ENCODE results near the gene NINL. TPM values are rescaled to one million over a fixed set of nuclear protein-coding genes. Genes with fewer than 3 reads are reported as not detected.
A peak's percentile ranks its signal among the peaks of the same experiment; 100 is the strongest.

NINL gene
- total RNA-seq, 1 donor from 2014 or later, result 47.0 TPM

- Mint-ChIP-seq H3K27me3 (no peaks in the 10 kb centered on the region), H3K36me3 (peaks cover 29% of the 10 kb centered on the region), H3K9me3 (no peaks in the 10 kb centered on the region), H3K4me1 (ENCODE audit: unreplicated experiment) (peaks cover 4% of the 10 kb centered on the region), H3K4me3 (no peak overlapping the region), H3K27ac (peak overlapping the region; percentile 70)
- TF ChIP-seq CTCF (conservative IDR thresholded peaks at IDR 0.05), result peak; percentile 67
- DNase-seq (ENCODE audit: extremely low spot score, unreplicated experiment), result no peak
These were observed 115.3 kb downstream of the NINL start for GRCh38 chr20:25470045-25470444.

GRCh38 chr20:25469558-25469957, 115.8 kb downstream of the NINL start:
- Mint-ChIP-seq H3K27me3 (no peaks in the 10 kb centered on the region), H3K27ac (peak overlapping the region; percentile 70), H3K36me3 (peaks cover 29% of the 10 kb centered on the region), H3K4me3 (no peak overlapping the region), H3K4me1 (ENCODE audit: unreplicated experiment) (peaks cover 4% of the 10 kb centered on the region), H3K9me3 (no peaks in the 10 kb centered on the region)
- no peak for TF ChIP-seq CTCF (conservative IDR thresholded peaks at IDR 0.05)
- DNase-seq (ENCODE audit: extremely low spot score, unreplicated experiment), result no peak

GRCh38 chr20:25468126-25469075, 116.9 kb downstream of the NINL start:
- Mint-ChIP-seq H3K4me3 (no peak overlapping the region), H3K4me1 (ENCODE audit: unreplicated experiment) (peaks cover 4% of the 10 kb centered on the region), H3K36me3 (peaks cover 31% of the 10 kb centered on the region), H3K27ac (no peak overlapping the region), H3K9me3 (no peaks in the 10 kb centered on the region), H3K27me3 (no peaks in the 10 kb centered on the region)
- TF ChIP-seq CTCF (conservative IDR thresholded peaks at IDR 0.05), result no peak
- DNase-seq (ENCODE audit: extremely low spot score, unreplicated experiment), result no peak

DNA sequence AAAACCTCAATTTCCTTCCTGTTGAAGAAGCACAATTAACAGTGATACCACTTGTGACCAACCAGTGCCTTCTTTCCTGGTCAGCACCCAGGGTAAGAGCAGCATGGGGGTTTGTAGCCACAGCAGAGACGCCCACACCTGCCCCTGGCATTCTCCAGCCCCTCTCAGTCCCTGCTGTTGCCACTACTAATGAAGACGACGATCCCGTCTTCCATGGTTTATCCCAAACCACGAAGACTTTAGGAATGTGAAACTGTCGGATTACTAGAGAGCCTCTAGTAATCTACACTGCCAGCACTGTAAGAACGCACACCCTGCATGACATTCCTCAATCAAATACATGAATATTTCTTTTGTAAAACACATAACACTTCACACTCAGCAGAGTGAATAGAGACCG, 117.9 kb downstream of the NINL start:
- H3K27ac Mint-ChIP-seq, result no peak overlapping the region
- H3K9me3 Mint-ChIP-seq, result no peaks in the 10 kb centered on the region
- no peak for DNase-seq (ENCODE audit: extremely low spot score, unreplicated experiment)
- no peaks in the 10 kb centered on the region for H3K27me3 Mint-ChIP-seq
- H3K4me1 Mint-ChIP-seq (ENCODE audit: unreplicated experiment), result peaks cover 4% of the 10 kb centered on the region
- H3K4me3 Mint-ChIP-seq, result no peak overlapping the region
- no peak for TF ChIP-seq CTCF (conservative IDR thresholded peaks at IDR 0.05)
- H3K36me3 Mint-ChIP-seq, result peaks cover 27% of the 10 kb centered on the region

DNA sequence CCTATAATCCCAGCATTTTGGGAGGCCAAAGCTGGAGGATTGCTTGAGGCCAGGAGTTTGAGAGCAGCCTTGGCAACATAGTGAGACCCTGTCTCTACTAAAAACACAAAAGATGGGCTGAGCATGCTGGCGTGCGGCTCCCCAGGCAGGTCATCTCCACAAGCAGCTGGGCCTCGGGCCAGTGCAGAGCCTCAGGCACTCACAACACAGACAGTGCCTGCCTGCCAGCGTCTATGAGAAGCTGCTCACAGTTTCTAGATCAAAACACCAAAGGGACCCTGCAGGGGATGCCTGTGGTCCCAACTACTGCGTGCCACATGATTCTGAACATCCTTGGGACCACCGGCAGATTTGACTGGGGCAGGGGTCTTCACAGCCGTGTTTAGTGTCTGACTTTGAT, 118.5 kb downstream of the NINL start:
- Mint-ChIP-seq H3K27ac (no peak overlapping the region), H3K27me3 (no peaks in the 10 kb centered on the region), H3K4me3 (no peak overlapping the region), H3K9me3 (no peaks in the 10 kb centered on the region), H3K4me1 (ENCODE audit: unreplicated experiment) (peaks cover 4% of the 10 kb centered on the region), H3K36me3 (peaks cover 25% of the 10 kb centered on the region)
- no peak for TF ChIP-seq CTCF (conservative IDR thresholded peaks at IDR 0.05)
- no peak for DNase-seq (ENCODE audit: extremely low spot score, unreplicated experiment)
